Tibial nerve (tissue), 4 donors: Measurements from ENCODE around the gene DAZAP1. TPM values are rescaled to one million over a fixed set of nuclear protein-coding genes. Genes with fewer than 3 reads are reported as not detected.

Experiments used
- DNase-seq, 2 donors: peaks; one replicate each; pipeline ENCODE4 v3.0.0-alpha.2; 2019; ENCODE audit warnings: low spot score in 2 of 2
- H3K27ac ChIP-seq, 4 donors: fragments of 200-600 bp; sonication (generic) in 3 of 4; one replicate each; pipeline ENCODE4 v1.5.1; 2017 to 2019; ENCODE audit warnings: mild to moderate bottlenecking in 1 of 4
- H3K27me3 ChIP-seq, 2 donors: fragments of 200-600 bp; sonication (generic) in 1 of 2; one replicate each; pipeline versions ENCODE4 v1.5.1 to v1.6.0; 2017 to 2019
- H3K36me3 ChIP-seq, 3 donors: fragments of 200-600 bp; sonication (generic); one replicate each; pipeline ENCODE4 v1.5.1; 2018 to 2019
- H3K4me1 ChIP-seq, 4 donors: fragments of 200-600 bp; sonication (generic) in 3 of 4; one replicate each; pipeline ENCODE4 v1.5.1; 2017 to 2019
- H3K4me3 ChIP-seq, 4 donors: fragments of 200-600 bp; sonication (generic) in 3 of 4; one replicate each; pipeline ENCODE4 v1.5.1; 2017 to 2019; ENCODE audit warnings: mild to moderate bottlenecking in 1 of 4, moderate library complexity in 1 of 4
- H3K9me3 ChIP-seq, 4 donors: fragments of 200-600 bp; sonication (generic) in 3 of 4; one replicate each; pipeline ENCODE4 v1.5.1; 2017 to 2019
- EP300 ChIP-seq, 2 donors: sonication (generic); formaldehyde crosslinking; IDR thresholded peaks; one replicate each; pipeline ENCODE4 v1.6.1; 2017; ENCODE audit warnings: antibody characterized with exemption in 2 of 2, mild to moderate bottlenecking in 1 of 2
- POLR2A ChIP-seq, 2 donors: fragments of 450-650 bp; IDR thresholded peaks; one replicate each; pipeline ENCODE4 v1.6.1; 2017; ENCODE audit warnings: antibody characterized with exemption in 2 of 2, mild to moderate bottlenecking in 2 of 2, moderate library complexity in 2 of 2
- whole genome bisulfite sequencing, 2 donors: methylation state at CpG; one replicate each; pipeline ENCODE4 v1.1.5; 2018; 5-methylcytosine and 5-hydroxymethylcytosine counted together
- total RNA-seq, 4 donors: library from RNA; depleted of rRNA; stranded (reverse); fragments of >200 nt; gene quantifications; one replicate each; pipeline ENCODE4 v1.1.0, GENCODE V29; 2016
- TF ChIP-seq, protein P1 (sequence below), 5 experiments: fragments of 200-600 bp in 3 of 5; fragments of 450-650 bp in 2 of 5; sonication (generic) in 3 of 5; IDR thresholded peaks; one replicate each; pipeline ENCODE4 v1.5.1; 2016 to 2019; ENCODE audit warnings: antibody characterized with exemption in 5 of 5, mild to moderate bottlenecking in 3 of 5, moderate library complexity in 2 of 5

The DAZAP1 gene
- total RNA-seq, 4 donors from 2014 or later, result 34.3 to 68.4 (median 61.0) TPM

DNA sequence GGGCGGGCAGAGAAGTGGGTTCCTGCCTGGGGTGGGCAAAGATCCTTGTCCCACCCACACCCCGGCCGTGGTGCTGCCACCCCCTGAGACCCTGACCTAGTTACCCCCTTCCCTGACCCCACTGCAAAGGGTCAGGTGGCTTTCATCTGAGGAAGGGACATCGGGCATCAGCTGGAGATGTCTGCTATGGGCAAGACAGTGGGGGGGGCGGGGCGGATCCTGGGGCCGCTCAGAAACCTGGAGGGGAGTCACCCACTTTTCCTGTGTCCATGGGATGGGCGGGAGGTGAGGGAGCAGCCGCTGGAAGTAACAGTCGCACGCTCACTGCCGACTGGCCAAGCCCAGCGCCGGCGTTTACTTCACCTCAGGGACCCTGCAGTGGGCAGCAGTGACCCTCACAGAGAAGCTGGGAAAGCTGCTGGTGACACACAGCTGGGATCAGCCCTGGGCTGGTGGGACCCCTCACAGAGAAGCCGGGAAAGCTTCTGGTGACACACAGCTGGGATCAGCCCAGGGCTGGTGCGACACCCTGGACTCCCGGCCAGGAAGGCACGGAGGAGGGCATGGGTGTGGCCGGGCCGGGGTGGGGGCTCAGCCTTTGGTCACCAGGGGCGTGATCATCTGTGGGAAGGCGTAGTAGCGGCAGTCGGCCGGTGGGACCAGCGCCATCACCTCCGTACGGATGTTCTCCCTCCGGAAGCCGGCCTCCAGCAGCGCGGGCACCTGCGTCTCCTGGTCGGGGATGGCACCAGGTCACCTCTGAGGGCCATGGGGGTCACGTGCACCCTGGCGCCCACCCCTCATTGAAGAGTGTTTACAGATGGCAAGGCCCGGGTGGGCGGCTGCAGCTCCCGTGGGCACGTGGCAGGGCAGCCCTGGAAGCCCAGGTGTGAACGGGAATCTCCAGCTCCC lies 10.4 kb upstream of the DAZAP1 start:
- Histone ChIP-seq H3K27me3 (no peaks in the 10 kb centered on the region), H3K9me3 (no peaks in the 10 kb centered on the region), H3K4me1 (peaks cover 0 to 49% (median 24%) of the 10 kb centered on the region in 4 donors), H3K36me3 (peaks cover 2 to 52% (median 7%) of the 10 kb centered on the region in 3 donors), H3K27ac (peak overlapping the region in 2 of 4 donors; percentile 36 to 59), H3K4me3 (no peak overlapping the region)
- TF ChIP-seq POLR2A (IDR thresholded peaks at IDR 0.05), result no peak
- TF ChIP-seq EP300 (IDR thresholded peaks at IDR 0.05), result no peak
- TF ChIP-seq, protein P1, sequence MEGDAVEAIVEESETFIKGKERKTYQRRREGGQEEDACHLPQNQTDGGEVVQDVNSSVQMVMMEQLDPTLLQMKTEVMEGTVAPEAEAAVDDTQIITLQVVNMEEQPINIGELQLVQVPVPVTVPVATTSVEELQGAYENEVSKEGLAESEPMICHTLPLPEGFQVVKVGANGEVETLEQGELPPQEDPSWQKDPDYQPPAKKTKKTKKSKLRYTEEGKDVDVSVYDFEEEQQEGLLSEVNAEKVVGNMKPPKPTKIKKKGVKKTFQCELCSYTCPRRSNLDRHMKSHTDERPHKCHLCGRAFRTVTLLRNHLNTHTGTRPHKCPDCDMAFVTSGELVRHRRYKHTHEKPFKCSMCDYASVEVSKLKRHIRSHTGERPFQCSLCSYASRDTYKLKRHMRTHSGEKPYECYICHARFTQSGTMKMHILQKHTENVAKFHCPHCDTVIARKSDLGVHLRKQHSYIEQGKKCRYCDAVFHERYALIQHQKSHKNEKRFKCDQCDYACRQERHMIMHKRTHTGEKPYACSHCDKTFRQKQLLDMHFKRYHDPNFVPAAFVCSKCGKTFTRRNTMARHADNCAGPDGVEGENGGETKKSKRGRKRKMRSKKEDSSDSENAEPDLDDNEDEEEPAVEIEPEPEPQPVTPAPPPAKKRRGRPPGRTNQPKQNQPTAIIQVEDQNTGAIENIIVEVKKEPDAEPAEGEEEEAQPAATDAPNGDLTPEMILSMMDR (IDR thresholded peaks at IDR 0.05), result no peak
- WGBS, 2 donors, result 70 to 76% methylated on average over 21 to 28 of the region's 42 CpGs
- DNase-seq, result no peak

DNA sequence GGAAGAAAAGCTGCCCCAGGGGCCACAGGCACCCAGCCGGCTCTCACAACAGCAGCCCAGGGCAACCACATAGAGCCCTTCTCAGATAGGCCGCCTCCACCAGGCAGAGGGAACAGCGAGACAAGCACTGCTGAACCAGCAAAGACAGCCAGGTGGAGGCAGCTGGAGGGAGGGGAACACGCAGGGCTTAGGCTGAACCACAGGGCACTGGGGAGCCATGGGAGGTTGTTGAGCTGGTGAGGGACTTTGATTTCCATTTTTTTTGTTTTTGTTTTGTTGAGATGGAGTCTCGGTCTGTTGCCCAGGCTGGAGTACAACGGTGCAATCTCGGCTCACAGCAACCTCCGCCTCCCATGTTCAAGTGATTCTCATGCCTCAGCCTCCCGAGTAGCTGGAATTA lies 9.5 kb upstream of the DAZAP1 start:
- WGBS, 2 donors, result 91% methylated on average over 9 of the region's 9 CpGs
- Histone ChIP-seq H3K4me3 (no peak overlapping the region), H3K27me3 (no peaks in the 10 kb centered on the region), H3K9me3 (no peaks in the 10 kb centered on the region), H3K4me1 (peaks cover 0 to 57% (median 28%) of the 10 kb centered on the region in 4 donors), H3K27ac (peak overlapping the region in 1 of 4 donors; percentile 22), H3K36me3 (peaks cover under 1 to 44% (median 6%) of the 10 kb centered on the region in 3 donors)
- TF ChIP-seq EP300 (IDR thresholded peaks at IDR 0.05) (no peak), POLR2A (IDR thresholded peaks at IDR 0.05) (no peak)
- TF ChIP-seq, protein P1 (IDR thresholded peaks at IDR 0.05), result no peak
- no peak for DNase-seq

DNA sequence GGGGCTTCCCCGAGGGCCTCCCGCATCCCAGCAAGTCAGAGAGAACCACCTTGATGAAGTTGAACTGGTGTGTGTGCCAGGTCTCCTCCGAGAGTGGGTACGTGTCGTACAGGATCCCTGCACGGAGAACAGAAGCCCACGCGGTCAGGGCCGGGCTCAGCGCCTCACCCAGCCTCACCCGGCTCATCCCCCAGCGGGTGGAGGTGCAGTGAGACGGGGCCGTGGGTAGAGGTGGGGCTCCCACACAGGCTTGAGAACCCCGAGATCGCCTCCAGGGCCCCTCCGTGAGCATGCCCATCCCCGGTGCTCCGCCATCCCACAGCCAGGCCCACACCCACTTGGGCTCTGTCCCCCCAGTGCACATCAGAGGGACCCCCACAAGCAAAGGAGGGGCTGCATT lies 8.3 kb upstream of the DAZAP1 start:
- Histone ChIP-seq H3K9me3 (no peaks in the 10 kb centered on the region), H3K27me3 (no peaks in the 10 kb centered on the region), H3K27ac (peak overlapping the region in 1 of 4 donors; percentile 80), H3K4me3 (no peak overlapping the region), H3K36me3 (peaks cover 0 to 31% (median 0%) of the 10 kb centered on the region in 3 donors), H3K4me1 (peaks cover 0 to 64% (median 28%) of the 10 kb centered on the region in 4 donors)
- no peak for DNase-seq
- 69 to 91% methylated on average over 2 to 7 of the region's 19 CpGs for WGBS, 2 donors
- TF ChIP-seq, protein P1 (IDR thresholded peaks at IDR 0.05), result no peak
- no peak for TF ChIP-seq POLR2A (IDR thresholded peaks at IDR 0.05)
- TF ChIP-seq EP300 (IDR thresholded peaks at IDR 0.05), result no peak

DNA sequence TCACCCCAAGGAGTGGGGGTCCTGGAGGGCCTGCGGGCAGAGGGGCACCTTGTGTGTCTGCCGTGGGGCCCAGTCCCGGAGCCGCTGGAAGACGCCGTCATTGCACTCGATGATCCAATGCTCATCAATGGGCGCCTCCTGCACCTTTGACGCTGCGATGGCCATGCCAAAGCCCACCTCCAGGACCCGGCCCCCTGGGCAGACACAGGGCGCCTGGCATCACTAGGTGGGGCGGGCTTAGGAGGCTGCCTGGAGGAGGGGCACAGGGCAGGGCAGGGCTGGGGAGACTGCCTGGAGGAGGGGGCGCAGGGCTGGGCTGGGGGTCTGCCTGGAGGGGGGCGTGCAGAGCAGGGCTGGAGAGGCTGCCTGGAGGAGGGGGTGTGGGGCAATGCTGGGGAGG lies 7.6 kb upstream of the DAZAP1 start:
- 92 to 94% methylated on average over 12 to 15 of the region's 15 CpGs for WGBS, 2 donors

More for the DNA sequence above, 7.6 kb upstream of the DAZAP1 start:
- TF ChIP-seq, protein P1 (IDR thresholded peaks at IDR 0.05), result no peak
- TF ChIP-seq POLR2A (IDR thresholded peaks at IDR 0.05) (no peak), EP300 (IDR thresholded peaks at IDR 0.05) (no peak)
- Histone ChIP-seq H3K4me1 (peaks cover 0 to 64% (median 28%) of the 10 kb centered on the region in 4 donors), H3K4me3 (peak overlapping the region in 1 of 4 donors; percentile 59), H3K9me3 (no peaks in the 10 kb centered on the region), H3K27me3 (no peaks in the 10 kb centered on the region), H3K36me3 (peaks cover 0 to 25% (median 0%) of the 10 kb centered on the region in 3 donors), H3K27ac (peak overlapping the region in 2 of 4 donors; percentile 55 to 80)
- no peak for DNase-seq
